HepG2 (cell line): Measurements from ENCODE around the gene KRT79.

Source experiments
- ELF1 ChIP-seq: sonication (generic); formaldehyde crosslinking; IDR thresholded peaks from 2 replicates; pipeline ENCODE4 v1.4.0; 2020; ENCODE audit warnings: missing genetic modification reagents
- MAZ ChIP-seq, 2 experiments: sonication (generic) in 1 of 2; formaldehyde crosslinking in 1 of 2; IDR thresholded peaks; 2 replicates each; pipeline versions ENCODE4 v1.5.0 to v1.6.1; 2012 to 2020; ENCODE audit warnings: low read depth in 2 of 2, mild to moderate bottlenecking in 2 of 2, borderline replicate concordance in 1 of 2, improper control_type of control experiment in 1 of 2, low read length in 1 of 2, missing genetic modification reagents in 1 of 2, moderate library complexity in 1 of 2

DNA sequence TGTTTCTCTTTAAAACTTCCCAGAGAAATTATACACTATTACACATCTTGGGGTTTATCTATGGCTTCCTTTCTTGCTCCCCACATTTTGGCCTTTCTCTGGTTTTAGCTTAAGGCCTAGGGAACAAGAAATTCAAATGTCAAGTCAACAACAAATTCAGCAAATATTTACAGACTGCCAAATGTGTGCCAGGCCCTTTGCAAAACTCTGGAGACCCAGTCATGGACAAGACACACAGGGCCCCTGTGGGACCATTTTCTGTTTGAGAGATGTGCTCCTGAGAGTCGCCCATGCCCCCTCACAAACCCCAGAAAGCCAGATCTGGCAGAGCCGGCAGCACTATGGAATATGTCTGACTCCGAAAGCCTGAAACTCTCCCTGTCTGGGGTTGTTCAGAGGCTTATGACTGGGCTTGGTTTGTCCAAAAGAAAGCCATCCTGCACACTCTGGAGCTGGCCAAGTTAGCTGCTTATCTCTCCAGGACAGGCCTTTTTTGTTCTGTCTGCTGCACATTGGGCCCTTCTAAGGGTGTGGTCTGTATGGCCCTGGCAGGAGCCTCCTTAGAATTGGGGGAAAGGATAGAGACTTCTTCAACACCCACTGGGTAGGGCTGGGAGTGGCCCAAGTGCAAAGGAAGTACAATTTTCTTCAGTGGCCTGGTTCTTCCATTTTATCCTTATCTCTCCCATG is 37.1 kb downstream of the KRT79 start:
- no peak for TF ChIP-seq ELF1 (CRISPR knock-in tag)
- no peak for TF ChIP-seq MAZ (IDR thresholded peaks at IDR 0.05; ENCODE audit: borderline replicate concordance, low read depth, low read length)
- TF ChIP-seq MAZ (CRISPR knock-in tag; IDR thresholded peaks at IDR 0.05; ENCODE audit: low read depth): no peak
